ENCODE measurements around the gene MASP1. TPM values are rescaled to one million over a fixed set of nuclear protein-coding genes. Genes with fewer than 3 reads are reported as not detected.

The MASP1 gene
- polyA plus RNA-seq, 1 donor (not counting 4 experiments of a cell fraction or from before 2014, with no cell fraction given): not detected

GRCh38 chr3:187325632-187326031, 34.1 kb upstream of the MASP1 start:
- no peak overlapping the region for H3K4me2 ChIP-seq (ENCODE audit: control insufficient read depth, extremely low read depth, insufficient read depth, low read depth, low read length)
- no peaks in the 10 kb centered on the region for H3K79me2 ChIP-seq (ENCODE audit: control insufficient read depth, insufficient read depth, low read length)
- no peaks in the 10 kb centered on the region for H4K20me1 ChIP-seq (ENCODE audit: control insufficient read depth, extremely low read depth, insufficient read depth, low read length)
- no peak overlapping the region for H3K4me3 ChIP-seq (ENCODE audit: control insufficient read depth in 2 of 3, extremely low read depth in 1 of 3, insufficient read depth in 2 of 3, low read depth in 1 of 3, low read length in 3 of 3)
- FAIRE-seq (no peak), DNase-seq (ENCODE audit: low read depth, low spot score) (no peak)
- no peak overlapping the region for H2AFZ ChIP-seq (ENCODE audit: control insufficient read depth, low read length)
- H3K4me1 ChIP-seq (ENCODE audit: control insufficient read depth, extremely low read depth, insufficient read depth, low read length): no peaks in the 10 kb centered on the region
- no peaks in the 10 kb centered on the region for H3K36me3 ChIP-seq (ENCODE audit: control insufficient read depth in 2 of 2, extremely low read depth in 1 of 2, insufficient read depth in 2 of 2, low read length in 2 of 2)
- TF ChIP-seq EZH2 (IDR thresholded peaks at IDR 0.05; ENCODE audit: low read length): no peak
- TF ChIP-seq, protein P1, sequence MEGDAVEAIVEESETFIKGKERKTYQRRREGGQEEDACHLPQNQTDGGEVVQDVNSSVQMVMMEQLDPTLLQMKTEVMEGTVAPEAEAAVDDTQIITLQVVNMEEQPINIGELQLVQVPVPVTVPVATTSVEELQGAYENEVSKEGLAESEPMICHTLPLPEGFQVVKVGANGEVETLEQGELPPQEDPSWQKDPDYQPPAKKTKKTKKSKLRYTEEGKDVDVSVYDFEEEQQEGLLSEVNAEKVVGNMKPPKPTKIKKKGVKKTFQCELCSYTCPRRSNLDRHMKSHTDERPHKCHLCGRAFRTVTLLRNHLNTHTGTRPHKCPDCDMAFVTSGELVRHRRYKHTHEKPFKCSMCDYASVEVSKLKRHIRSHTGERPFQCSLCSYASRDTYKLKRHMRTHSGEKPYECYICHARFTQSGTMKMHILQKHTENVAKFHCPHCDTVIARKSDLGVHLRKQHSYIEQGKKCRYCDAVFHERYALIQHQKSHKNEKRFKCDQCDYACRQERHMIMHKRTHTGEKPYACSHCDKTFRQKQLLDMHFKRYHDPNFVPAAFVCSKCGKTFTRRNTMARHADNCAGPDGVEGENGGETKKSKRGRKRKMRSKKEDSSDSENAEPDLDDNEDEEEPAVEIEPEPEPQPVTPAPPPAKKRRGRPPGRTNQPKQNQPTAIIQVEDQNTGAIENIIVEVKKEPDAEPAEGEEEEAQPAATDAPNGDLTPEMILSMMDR (optimal IDR thresholded peaks at IDR 0.05 in 1 of 3, IDR thresholded peaks at IDR 0.05 in 1 of 3, conservative IDR thresholded peaks at IDR 0.05 in 1 of 3; ENCODE audit: extremely low read depth in 1 of 3, insufficient read depth in 2 of 3, low read length in 3 of 3): no peak
- no peaks in the 10 kb centered on the region for H3K9me3 ChIP-seq (ENCODE audit: control insufficient read depth, low read depth, low read length)
- dilution Hi-C loops (cut with MboI; ENCODE audit: extremely low pct_ligation_motif_present, low sequenced_read_pairs): no loop called here
- no peak overlapping the region for H3K9ac ChIP-seq (ENCODE audit: control insufficient read depth, extremely low read depth, insufficient read depth, low read length)
- peaks cover 13% of the 10 kb centered on the region for H3K27me3 ChIP-seq (ENCODE audit: control insufficient read depth, extremely low read depth, insufficient read depth, low read length)
- no peaks in the 10 kb centered on the region for H3K9me1 ChIP-seq (ENCODE audit: control insufficient read depth, extremely low read depth, insufficient read depth, low read length)
- no peak overlapping the region for H3K27ac ChIP-seq (ENCODE audit: control insufficient read depth, insufficient read depth, low read length)

GRCh38 chr3:187323091-187323490, 31.6 kb upstream of the MASP1 start:
- Histone ChIP-seq H3K27ac (ENCODE audit: control insufficient read depth, insufficient read depth, low read length) (no peak overlapping the region), H3K4me3 (ENCODE audit: control insufficient read depth in 2 of 3, extremely low read depth in 1 of 3, insufficient read depth in 2 of 3, low read depth in 1 of 3, low read length in 3 of 3) (no peak overlapping the region), H2AFZ (ENCODE audit: control insufficient read depth, low read length) (no peak overlapping the region), H3K4me1 (ENCODE audit: control insufficient read depth, extremely low read depth, insufficient read depth, low read length) (peaks cover 6% of the 10 kb centered on the region), H3K9me1 (ENCODE audit: control insufficient read depth, extremely low read depth, insufficient read depth, low read length) (no peaks in the 10 kb centered on the region), H4K20me1 (ENCODE audit: control insufficient read depth, extremely low read depth, insufficient read depth, low read length) (no peaks in the 10 kb centered on the region), H3K36me3 (ENCODE audit: control insufficient read depth in 2 of 2, extremely low read depth in 1 of 2, insufficient read depth in 2 of 2, low read length in 2 of 2) (no peaks in the 10 kb centered on the region), H3K27me3 (ENCODE audit: control insufficient read depth, extremely low read depth, insufficient read depth, low read length) (peaks cover 12% of the 10 kb centered on the region), H3K4me2 (ENCODE audit: control insufficient read depth, extremely low read depth, insufficient read depth, low read depth, low read length) (no peak overlapping the region), H3K9ac (ENCODE audit: control insufficient read depth, extremely low read depth, insufficient read depth, low read length) (no peak overlapping the region), H3K79me2 (ENCODE audit: control insufficient read depth, insufficient read depth, low read length) (no peaks in the 10 kb centered on the region), H3K9me3 (ENCODE audit: control insufficient read depth, low read depth, low read length) (no peaks in the 10 kb centered on the region)
- FAIRE-seq: no peak
- TF ChIP-seq, protein P1 (optimal IDR thresholded peaks at IDR 0.05 in 1 of 3, IDR thresholded peaks at IDR 0.05 in 1 of 3, conservative IDR thresholded peaks at IDR 0.05 in 1 of 3; ENCODE audit: extremely low read depth in 1 of 3, insufficient read depth in 2 of 3, low read length in 3 of 3): no peak
- no peak for TF ChIP-seq EZH2 (IDR thresholded peaks at IDR 0.05; ENCODE audit: low read length)
- dilution Hi-C loops (cut with MboI; ENCODE audit: extremely low pct_ligation_motif_present, low sequenced_read_pairs): loop anchor here (25.0 kb wide), 1 partner anchor 364 kb away; no protein-coding TSS in a partner anchor
- no peak for DNase-seq (ENCODE audit: low read depth, low spot score)
